Liver (tissue), 9 donors: ENCODE measurements around the gene TMIE. TPM values are rescaled to one million over a fixed set of nuclear protein-coding genes. Genes with fewer than 3 reads are reported as not detected.

Source experiments
- DNase-seq: peaks from one replicate; pipeline ENCODE4 v3.0.0-alpha.2; 2017; ENCODE audit warnings: low spot score
- H3K27ac ChIP-seq, 2 donors: one replicate each; pipeline ENCODE4 v1.7.0; 2013; ENCODE audit warnings: inconsistent platforms in 2 of 2, low read length in 2 of 2, control low read depth in 1 of 2, low read depth in 1 of 2, mild to moderate bottlenecking in 1 of 2
- H3K27me3 ChIP-seq, 4 donors: one replicate each; pipeline versions ENCODE4 v1.6.1 to v1.7.0; 2013; ENCODE audit warnings: low read length in 3 of 4, inconsistent platforms in 1 of 4, mild to moderate bottlenecking in 1 of 4, moderate library complexity in 1 of 4; ENCODE audit not compliant: control insufficient read depth in 4 of 4, insufficient read depth in 4 of 4
- H3K36me3 ChIP-seq, 4 donors: one replicate each; pipeline versions ENCODE4 v1.6.1 to v1.7.0; 2013; ENCODE audit warnings: low read length in 3 of 4, mild to moderate bottlenecking in 3 of 4, low read depth in 1 of 4, moderate library complexity in 1 of 4; ENCODE audit not compliant: control insufficient read depth in 4 of 4, insufficient read depth in 3 of 4
- H3K4me1 ChIP-seq, 4 donors: one replicate each; pipeline versions ENCODE4 v1.6.1 to v1.7.0; 2013; ENCODE audit warnings: low read length in 3 of 4, mild to moderate bottlenecking in 3 of 4, moderate library complexity in 1 of 4; ENCODE audit not compliant: control insufficient read depth in 4 of 4, insufficient read depth in 4 of 4
- H3K4me3 ChIP-seq, 3 donors: one replicate each; pipeline versions ENCODE4 v1.6.1 to v1.7.0; 2013; ENCODE audit warnings: low read length in 3 of 3, control low read depth in 1 of 3, low read depth in 1 of 3, mild to moderate bottlenecking in 1 of 3
- H3K9ac ChIP-seq, 2 donors: one replicate each; pipeline ENCODE4 v1.7.0; 2013; ENCODE audit warnings: low read length in 2 of 2, mild to moderate bottlenecking in 2 of 2, moderate library complexity in 2 of 2, control low read depth in 1 of 2, low read depth in 1 of 2
- H3K9me3 ChIP-seq, 4 donors: one replicate each; pipeline versions ENCODE4 v1.6.1 to v1.7.0; 2013; ENCODE audit warnings: low read length in 3 of 4; ENCODE audit not compliant: control insufficient read depth in 4 of 4
- ATF3 ChIP-seq: IDR thresholded peaks from 2 replicates; pipeline ENCODE4 v1.6.1; 2016; ENCODE audit warnings: antibody characterized with exemption
- CTCF ChIP-seq: fragments of 150-350 bp; IDR thresholded peaks from 2 replicates; pipeline ENCODE4 v1.5.1; 2017; ENCODE audit warnings: improper control_type of control experiment, low read depth, low read length; ENCODE audit not compliant: missing input control
- EGR1 ChIP-seq, 2 donors: IDR thresholded peaks; 2 replicates each; pipeline ENCODE4 v1.6.1; 2016 to 2018; ENCODE audit warnings: antibody characterized with exemption in 2 of 2, low read depth in 2 of 2
- FOXA1 ChIP-seq: IDR thresholded peaks from 2 replicates; pipeline ENCODE4 v1.6.1; 2016; ENCODE audit warnings: antibody characterized with exemption
- FOXA2 ChIP-seq: IDR thresholded peaks from 2 replicates; pipeline ENCODE4 v1.6.1; 2016; ENCODE audit warnings: antibody characterized with exemption
- GABPA ChIP-seq, 2 donors: IDR thresholded peaks in 1 of 2; conservative IDR thresholded peaks in 1 of 2; 2 replicates each; pipeline ENCODE4 v1.6.1; 2016; ENCODE audit warnings: antibody characterized with exemption in 2 of 2, mild to moderate bottlenecking in 1 of 2, moderate library complexity in 1 of 2
- HNF4A ChIP-seq, 2 donors: conservative IDR thresholded peaks; 2 replicates each; pipeline ENCODE4 v1.6.1; 2016; ENCODE audit warnings: antibody characterized with exemption in 2 of 2, mild to moderate bottlenecking in 2 of 2
- HNF4G ChIP-seq: IDR thresholded peaks from 2 replicates; pipeline ENCODE4 v1.6.1; 2016; ENCODE audit warnings: antibody characterized with exemption
- JUND ChIP-seq, 2 donors: IDR thresholded peaks; 2 replicates each; pipeline ENCODE4 v1.6.1; 2016; ENCODE audit warnings: antibody characterized with exemption in 2 of 2
- MAX ChIP-seq: IDR thresholded peaks from 2 replicates; pipeline ENCODE4 v1.6.1; 2016; ENCODE audit warnings: antibody characterized with exemption
- NR2F2 ChIP-seq: IDR thresholded peaks from 2 replicates; pipeline ENCODE4 v1.6.1; 2016; ENCODE audit warnings: antibody characterized with exemption
- RAD21 ChIP-seq, 2 donors: IDR thresholded peaks; 2 replicates each; pipeline ENCODE4 v1.6.1; 2016; ENCODE audit warnings: antibody characterized with exemption in 2 of 2, mild to moderate bottlenecking in 2 of 2
- RXRA ChIP-seq, 2 donors: IDR thresholded peaks; 2 replicates each; pipeline ENCODE4 v1.6.1; 2017 to 2018; ENCODE audit warnings: antibody characterized with exemption in 2 of 2, mild to moderate bottlenecking in 1 of 2
- SP1 ChIP-seq: IDR thresholded peaks from 2 replicates; pipeline ENCODE4 v1.6.1; 2018; ENCODE audit warnings: antibody characterized with exemption, mild to moderate bottlenecking
- TAF1 ChIP-seq: conservative IDR thresholded peaks from 2 replicates; pipeline ENCODE4 v1.6.1; 2016; ENCODE audit warnings: antibody characterized with exemption, mild to moderate bottlenecking
- YY1 ChIP-seq: IDR thresholded peaks from 2 replicates; pipeline ENCODE4 v1.6.1; 2016; ENCODE audit warnings: antibody characterized with exemption, mild to moderate bottlenecking
- ZBTB33 ChIP-seq: IDR thresholded peaks from 2 replicates; pipeline ENCODE4 v1.6.1; 2016; ENCODE audit warnings: antibody characterized with exemption
- WGBS: extraction: QIAGEN DNeasy Blood & Tissue Kit; methylation state at CpG from one replicate; pipeline ENCODE4 v1.1.7; 2013; 5-methylcytosine and 5-hydroxymethylcytosine counted together
- polyA plus RNA-seq, 2 donors: library from polyadenylated mRNA; stranded (reverse) in 1 of 2; unstranded in 1 of 2; fragments of 200-250 nt in 1 of 2; fragments of >200 nt in 1 of 2; fragmentation: Nextera tagmentation in 1 of 2; extraction: Ambion mirVana in 1 of 2; gene quantifications; one replicate each; pipeline versions ENCODE4 v1.2.1 to v1.2.3, GENCODE V29; 2013 to 2015
- total RNA-seq, 2 donors: library from RNA; depleted of rRNA; stranded (reverse); fragments of >200 nt; gene quantifications; one replicate each; pipeline ENCODE4 v1.2.3, GENCODE V29; 2014
- TF ChIP-seq, protein P1 (sequence below): IDR thresholded peaks from 2 replicates; pipeline ENCODE4 v1.6.1; 2016; ENCODE audit warnings: antibody characterized with exemption, mild to moderate bottlenecking
- donor health status: healthy.
- donor health status: healthy.
- donor health status: healthy.
- donor health status: healthy.
- donor health status: healthy.

The TMIE gene
- total and polyA plus RNA-seq, 4 donors, result 0.13 to 0.26 (median 0.15) TPM

DNA sequence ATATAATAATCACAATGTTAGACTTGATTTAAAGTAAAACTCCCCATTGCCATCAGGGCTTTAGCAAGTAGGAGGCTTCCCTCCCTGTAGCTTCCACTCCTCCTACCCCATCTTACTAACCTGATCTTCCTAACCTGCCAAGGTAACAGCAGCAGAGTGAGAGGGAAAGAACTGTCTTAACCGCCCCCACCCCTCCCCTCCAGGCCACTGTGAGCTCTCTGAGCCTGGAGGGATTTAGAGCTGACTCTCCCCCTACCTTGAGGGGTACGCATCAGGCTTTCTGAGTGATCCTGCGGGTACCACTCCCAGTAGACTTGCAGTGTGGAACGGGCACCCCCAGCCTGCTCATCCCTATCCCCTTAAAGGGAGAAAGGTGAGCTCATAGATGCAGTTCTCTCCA lies 27.8 kb downstream of the TMIE start:
- no peak for DNase-seq
- Histone ChIP-seq H3K4me1 (no peaks in the 10 kb centered on the region), H3K9ac (no peak overlapping the region), H3K27me3 (no peaks in the 10 kb centered on the region), H3K27ac (no peak overlapping the region), H3K36me3 (no peaks in the 10 kb centered on the region), H3K9me3 (no peaks in the 10 kb centered on the region), H3K4me3 (no peak overlapping the region)
- 88% methylated on average over 4 of the region's 4 CpGs for WGBS
- TF ChIP-seq HNF4G (no peak), ATF3 (no peak), TAF1 (no peak), ZBTB33 (no peak), JUND (IDR thresholded peaks at IDR 0.05) (no peak), NR2F2 (no peak), FOXA1 (no peak), SP1 (no peak), MAX (no peak), HNF4A (conservative IDR thresholded peaks at IDR 0.05) (no peak), FOXA2 (no peak), RXRA (IDR thresholded peaks at IDR 0.05) (no peak), GABPA (IDR thresholded peaks at IDR 0.05 in 1 of 2, conservative IDR thresholded peaks at IDR 0.05 in 1 of 2) (no peak)
- TF ChIP-seq, protein P1, sequence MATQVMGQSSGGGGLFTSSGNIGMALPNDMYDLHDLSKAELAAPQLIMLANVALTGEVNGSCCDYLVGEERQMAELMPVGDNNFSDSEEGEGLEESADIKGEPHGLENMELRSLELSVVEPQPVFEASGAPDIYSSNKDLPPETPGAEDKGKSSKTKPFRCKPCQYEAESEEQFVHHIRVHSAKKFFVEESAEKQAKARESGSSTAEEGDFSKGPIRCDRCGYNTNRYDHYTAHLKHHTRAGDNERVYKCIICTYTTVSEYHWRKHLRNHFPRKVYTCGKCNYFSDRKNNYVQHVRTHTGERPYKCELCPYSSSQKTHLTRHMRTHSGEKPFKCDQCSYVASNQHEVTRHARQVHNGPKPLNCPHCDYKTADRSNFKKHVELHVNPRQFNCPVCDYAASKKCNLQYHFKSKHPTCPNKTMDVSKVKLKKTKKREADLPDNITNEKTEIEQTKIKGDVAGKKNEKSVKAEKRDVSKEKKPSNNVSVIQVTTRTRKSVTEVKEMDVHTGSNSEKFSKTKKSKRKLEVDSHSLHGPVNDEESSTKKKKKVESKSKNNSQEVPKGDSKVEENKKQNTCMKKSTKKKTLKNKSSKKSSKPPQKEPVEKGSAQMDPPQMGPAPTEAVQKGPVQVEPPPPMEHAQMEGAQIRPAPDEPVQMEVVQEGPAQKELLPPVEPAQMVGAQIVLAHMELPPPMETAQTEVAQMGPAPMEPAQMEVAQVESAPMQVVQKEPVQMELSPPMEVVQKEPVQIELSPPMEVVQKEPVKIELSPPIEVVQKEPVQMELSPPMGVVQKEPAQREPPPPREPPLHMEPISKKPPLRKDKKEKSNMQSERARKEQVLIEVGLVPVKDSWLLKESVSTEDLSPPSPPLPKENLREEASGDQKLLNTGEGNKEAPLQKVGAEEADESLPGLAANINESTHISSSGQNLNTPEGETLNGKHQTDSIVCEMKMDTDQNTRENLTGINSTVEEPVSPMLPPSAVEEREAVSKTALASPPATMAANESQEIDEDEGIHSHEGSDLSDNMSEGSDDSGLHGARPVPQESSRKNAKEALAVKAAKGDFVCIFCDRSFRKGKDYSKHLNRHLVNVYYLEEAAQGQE, result no peak

DNA sequence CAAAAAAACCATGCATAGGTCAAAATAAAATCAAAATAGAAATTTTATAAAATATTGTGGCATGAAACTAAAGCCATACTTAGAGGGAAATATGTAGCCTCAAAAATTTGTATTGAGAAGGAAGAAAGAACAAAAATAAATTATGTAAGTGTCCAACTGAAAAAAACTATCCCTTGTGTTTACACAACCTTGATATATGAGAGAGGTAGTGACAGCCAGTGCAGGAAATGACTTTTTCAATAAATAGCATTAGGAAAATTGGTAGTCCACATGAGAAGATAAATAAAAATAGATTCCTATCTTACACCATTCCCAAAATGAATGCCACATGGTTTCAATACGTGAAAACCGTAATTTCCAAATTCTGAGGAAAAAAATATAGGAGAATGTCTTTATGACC lies 29.6 kb downstream of the TMIE start:
- H3K27me3 ChIP-seq, result no peaks in the 10 kb centered on the region
- no peak overlapping the region for H3K4me3 ChIP-seq
- no peak for DNase-seq
- WGBS, result 96% methylated on average over 2 of the region's 2 CpGs
- no peaks in the 10 kb centered on the region for H3K36me3 ChIP-seq
- H3K9me3 ChIP-seq, result no peaks in the 10 kb centered on the region
- no peak overlapping the region for H3K9ac ChIP-seq
- no peak overlapping the region for H3K27ac ChIP-seq
- no peaks in the 10 kb centered on the region for H3K4me1 ChIP-seq
- TF ChIP-seq CTCF, result no peak
- TF ChIP-seq EGR1 (IDR thresholded peaks at IDR 0.05; ENCODE audit: low read depth in 2 of 2), result no peak
- no peak for TF ChIP-seq MAX
- no peak for TF ChIP-seq GABPA (IDR thresholded peaks at IDR 0.05 in 1 of 2, conservative IDR thresholded peaks at IDR 0.05 in 1 of 2)
- TF ChIP-seq ATF3, result no peak
- no peak for TF ChIP-seq FOXA1
- TF ChIP-seq RAD21 (IDR thresholded peaks at IDR 0.05), result no peak
- no peak for TF ChIP-seq RXRA (IDR thresholded peaks at IDR 0.05)
- TF ChIP-seq HNF4G, result no peak
- TF ChIP-seq TAF1, result no peak
- TF ChIP-seq NR2F2, result no peak
- TF ChIP-seq, protein P1, result no peak
- no peak for TF ChIP-seq YY1
- no peak for TF ChIP-seq HNF4A (conservative IDR thresholded peaks at IDR 0.05)
